ENCODE results near the gene TRIM40.

DNA sequence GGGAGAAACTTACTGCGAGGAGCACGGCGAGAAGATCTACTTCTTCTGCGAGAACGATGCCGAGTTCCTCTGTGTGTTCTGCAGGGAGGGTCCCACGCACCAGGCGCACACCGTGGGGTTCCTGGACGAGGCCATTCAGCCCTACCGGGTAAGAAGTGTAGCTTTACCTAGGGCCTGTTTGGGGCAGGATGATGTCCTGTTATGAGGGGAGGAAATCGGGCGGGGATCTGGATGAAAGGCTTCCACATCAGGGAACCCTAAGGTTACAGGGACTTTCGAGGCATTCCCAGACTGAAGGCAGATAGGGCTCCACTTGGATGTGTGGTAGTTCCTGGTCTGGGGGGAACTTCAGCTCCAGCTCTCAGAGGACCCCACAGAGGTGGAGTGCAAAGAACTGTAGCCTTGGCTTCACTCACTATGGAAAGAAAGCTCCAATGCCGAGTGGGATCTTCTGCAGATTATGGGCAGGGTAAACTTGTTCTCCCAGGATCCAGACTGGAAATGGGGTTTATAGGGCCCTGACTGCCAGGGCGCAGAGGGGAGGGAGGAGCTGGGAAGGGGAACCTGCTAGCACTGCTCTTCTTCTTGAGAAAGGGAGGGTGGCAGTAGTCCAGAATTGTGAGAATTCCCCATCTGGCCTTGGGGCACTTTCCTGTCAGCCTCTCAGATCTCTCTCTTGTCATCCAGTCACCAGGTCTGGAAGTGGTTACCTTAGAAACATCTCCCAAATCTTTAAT, 28.1 kb downstream of the TRIM40 start:
- TF ChIP-seq CTCF (IDR thresholded peaks at IDR 0.05) (no peak), ESRRA (IDR thresholded peaks at IDR 0.05; ENCODE audit: borderline replicate concordance, low read length) (no peak)
- TF ChIP-seq, protein P1, sequence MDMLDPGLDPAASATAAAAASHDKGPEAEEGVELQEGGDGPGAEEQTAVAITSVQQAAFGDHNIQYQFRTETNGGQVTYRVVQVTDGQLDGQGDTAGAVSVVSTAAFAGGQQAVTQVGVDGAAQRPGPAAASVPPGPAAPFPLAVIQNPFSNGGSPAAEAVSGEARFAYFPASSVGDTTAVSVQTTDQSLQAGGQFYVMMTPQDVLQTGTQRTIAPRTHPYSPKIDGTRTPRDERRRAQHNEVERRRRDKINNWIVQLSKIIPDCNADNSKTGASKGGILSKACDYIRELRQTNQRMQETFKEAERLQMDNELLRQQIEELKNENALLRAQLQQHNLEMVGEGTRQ (IDR thresholded peaks at IDR 0.05) = no peak

Data from A549 (cell line).